GM12878 (cell line): ENCODE measurements around the gene DMAP1.

ENCODE experiments used
- CREB1 ChIP-seq: IDR thresholded peaks from 2 replicates; pipeline ENCODE4 v1.6.1; 2012; ENCODE audit warnings: low read depth, mild to moderate bottlenecking, inconsistent platforms
- EP300 ChIP-seq, 2 experiments: fragments of 150-350 bp in 1 of 2; IDR thresholded peaks; 2 replicates each; pipeline ENCODE4 v1.6.1; 2011 to 2012; ENCODE audit warnings: low read depth in 2 of 2, low read length in 2 of 2, borderline replicate concordance in 1 of 2, improper control_type of control experiment in 1 of 2, inconsistent platforms in 1 of 2; ENCODE audit not compliant: control insufficient read depth in 1 of 2
- MYC ChIP-seq: IDR thresholded peaks from 2 replicates; pipeline ENCODE4 v1.6.1; 2011; ENCODE audit warnings: mild to moderate bottlenecking, low read length, moderate library complexity, inconsistent platforms; ENCODE audit not compliant: insufficient read depth, insufficient replicate concordance, insufficient read length, severe bottlenecking
- NR2F1 ChIP-seq: fragments of 450-650 bp; conservative IDR thresholded peaks from 2 replicates; pipeline ENCODE4 v1.6.1; 2017; ENCODE audit warnings: mild to moderate bottlenecking
- PAX5 ChIP-seq: IDR thresholded peaks from 2 replicates; pipeline ENCODE4 v1.6.1; 2011; ENCODE audit warnings: low read depth, low read length, borderline replicate concordance
- POLR2A ChIP-seq: IDR thresholded peaks from 2 replicates; pipeline ENCODE4 v1.6.1; 2011; ENCODE audit warnings: low read depth, mild to moderate bottlenecking, low read length
- RAD21 ChIP-seq: IDR thresholded peaks from 2 replicates; pipeline ENCODE4 v1.6.1; 2011; ENCODE audit warnings: mild to moderate bottlenecking, low read depth, low read length, moderate library complexity; ENCODE audit not compliant: insufficient read depth
- ZSCAN29 ChIP-seq: fragments of 450-650 bp; IDR thresholded peaks from 2 replicates; pipeline ENCODE4 v1.6.1; 2017; ENCODE audit warnings: mild to moderate bottlenecking, moderate library complexity
- TF ChIP-seq, protein P1 (sequence below), 3 experiments: IDR thresholded peaks in 2 of 3; conservative IDR thresholded peaks in 1 of 3; 2 replicates each; pipeline ENCODE4 v1.5.1; 2011; ENCODE audit warnings: low read depth in 3 of 3, low read length in 3 of 3, mild to moderate bottlenecking in 3 of 3, control low read depth in 2 of 3, moderate library complexity in 2 of 3, inconsistent platforms in 1 of 3, mixed read lengths in 1 of 3; ENCODE audit not compliant: control insufficient read depth in 2 of 3, insufficient read depth in 1 of 3; ENCODE audit errors: extremely low read depth in 1 of 3
- TF ChIP-seq, protein P2 (sequence below): fragments of 450-650 bp; IDR thresholded peaks from 2 replicates; pipeline ENCODE4 v1.6.1; 2017; ENCODE audit warnings: mild to moderate bottlenecking, low read depth, inconsistent platforms; ENCODE audit not compliant: poor library complexity, severe bottlenecking
- TF ChIP-seq, protein P3 (sequence below): IDR thresholded peaks from 2 replicates; pipeline ENCODE4 v1.6.1; 2012; ENCODE audit warnings: low read depth, low read length, improper control_type of control experiment

DNA sequence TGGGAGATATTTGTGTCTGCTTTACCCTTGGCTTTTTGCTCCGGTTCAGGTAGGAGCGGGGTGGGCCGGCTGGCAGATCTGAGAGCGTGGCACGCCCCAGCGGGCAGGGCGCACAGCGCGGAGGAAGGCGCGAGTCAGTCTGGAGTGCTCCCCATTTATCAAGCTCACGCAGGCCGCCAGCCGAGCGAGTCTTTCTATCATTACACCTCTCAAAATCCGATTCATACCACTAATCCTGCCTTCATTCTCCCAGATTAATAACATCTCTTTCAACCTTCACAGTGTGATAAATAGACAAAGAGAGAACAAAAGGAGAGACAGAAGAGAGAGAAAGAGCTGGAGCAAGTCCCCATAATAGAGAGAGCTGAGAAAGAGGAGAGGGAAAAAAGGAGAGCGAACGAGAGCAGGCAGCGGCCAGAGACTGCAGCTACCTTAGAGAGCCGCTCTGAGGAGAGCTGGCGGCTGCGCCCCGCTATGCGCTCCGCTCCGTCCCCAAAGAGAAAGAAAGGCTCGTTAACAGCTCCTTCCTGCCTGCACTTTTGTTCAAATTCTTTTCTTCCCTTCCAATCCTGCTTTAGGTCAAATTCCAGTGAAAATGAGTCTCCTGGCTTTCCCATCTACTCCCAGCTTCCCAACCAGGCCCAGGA, 48.0 kb downstream of the DMAP1 start:
- TF ChIP-seq CREB1 (no peak), MYC (no peak), NR2F1 (no peak), ZSCAN29 (no peak), RAD21 (no peak), POLR2A (no peak), PAX5 (no peak), EP300 (IDR thresholded peaks at IDR 0.05; ENCODE audit: borderline replicate concordance in 1 of 2, control insufficient read depth in 1 of 2, low read depth in 2 of 2, low read length in 2 of 2) (no peak)
- TF ChIP-seq, protein P1, sequence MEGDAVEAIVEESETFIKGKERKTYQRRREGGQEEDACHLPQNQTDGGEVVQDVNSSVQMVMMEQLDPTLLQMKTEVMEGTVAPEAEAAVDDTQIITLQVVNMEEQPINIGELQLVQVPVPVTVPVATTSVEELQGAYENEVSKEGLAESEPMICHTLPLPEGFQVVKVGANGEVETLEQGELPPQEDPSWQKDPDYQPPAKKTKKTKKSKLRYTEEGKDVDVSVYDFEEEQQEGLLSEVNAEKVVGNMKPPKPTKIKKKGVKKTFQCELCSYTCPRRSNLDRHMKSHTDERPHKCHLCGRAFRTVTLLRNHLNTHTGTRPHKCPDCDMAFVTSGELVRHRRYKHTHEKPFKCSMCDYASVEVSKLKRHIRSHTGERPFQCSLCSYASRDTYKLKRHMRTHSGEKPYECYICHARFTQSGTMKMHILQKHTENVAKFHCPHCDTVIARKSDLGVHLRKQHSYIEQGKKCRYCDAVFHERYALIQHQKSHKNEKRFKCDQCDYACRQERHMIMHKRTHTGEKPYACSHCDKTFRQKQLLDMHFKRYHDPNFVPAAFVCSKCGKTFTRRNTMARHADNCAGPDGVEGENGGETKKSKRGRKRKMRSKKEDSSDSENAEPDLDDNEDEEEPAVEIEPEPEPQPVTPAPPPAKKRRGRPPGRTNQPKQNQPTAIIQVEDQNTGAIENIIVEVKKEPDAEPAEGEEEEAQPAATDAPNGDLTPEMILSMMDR (IDR thresholded peaks at IDR 0.05 in 2 of 3, conservative IDR thresholded peaks at IDR 0.05 in 1 of 3; ENCODE audit: control insufficient read depth in 2 of 3, extremely low read depth in 1 of 3, insufficient read depth in 1 of 3, low read depth in 3 of 3, low read length in 3 of 3): no peak
- TF ChIP-seq, protein P2, sequence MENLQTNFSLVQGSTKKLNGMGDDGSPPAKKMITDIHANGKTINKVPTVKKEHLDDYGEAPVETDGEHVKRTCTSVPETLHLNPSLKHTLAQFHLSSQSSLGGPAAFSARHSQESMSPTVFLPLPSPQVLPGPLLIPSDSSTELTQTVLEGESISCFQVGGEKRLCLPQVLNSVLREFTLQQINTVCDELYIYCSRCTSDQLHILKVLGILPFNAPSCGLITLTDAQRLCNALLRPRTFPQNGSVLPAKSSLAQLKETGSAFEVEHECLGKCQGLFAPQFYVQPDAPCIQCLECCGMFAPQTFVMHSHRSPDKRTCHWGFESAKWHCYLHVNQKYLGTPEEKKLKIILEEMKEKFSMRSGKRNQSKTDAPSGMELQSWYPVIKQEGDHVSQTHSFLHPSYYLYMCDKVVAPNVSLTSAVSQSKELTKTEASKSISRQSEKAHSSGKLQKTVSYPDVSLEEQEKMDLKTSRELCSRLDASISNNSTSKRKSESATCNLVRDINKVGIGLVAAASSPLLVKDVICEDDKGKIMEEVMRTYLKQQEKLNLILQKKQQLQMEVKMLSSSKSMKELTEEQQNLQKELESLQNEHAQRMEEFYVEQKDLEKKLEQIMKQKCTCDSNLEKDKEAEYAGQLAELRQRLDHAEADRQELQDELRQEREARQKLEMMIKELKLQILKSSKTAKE: no peak
- TF ChIP-seq, protein P3, sequence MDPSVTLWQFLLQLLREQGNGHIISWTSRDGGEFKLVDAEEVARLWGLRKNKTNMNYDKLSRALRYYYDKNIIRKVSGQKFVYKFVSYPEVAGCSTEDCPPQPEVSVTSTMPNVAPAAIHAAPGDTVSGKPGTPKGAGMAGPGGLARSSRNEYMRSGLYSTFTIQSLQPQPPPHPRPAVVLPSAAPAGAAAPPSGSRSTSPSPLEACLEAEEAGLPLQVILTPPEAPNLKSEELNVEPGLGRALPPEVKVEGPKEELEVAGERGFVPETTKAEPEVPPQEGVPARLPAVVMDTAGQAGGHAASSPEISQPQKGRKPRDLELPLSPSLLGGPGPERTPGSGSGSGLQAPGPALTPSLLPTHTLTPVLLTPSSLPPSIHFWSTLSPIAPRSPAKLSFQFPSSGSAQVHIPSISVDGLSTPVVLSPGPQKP: no peak
